B cell (primary cell): Measurements from ENCODE around the gene CABLES2. TPM values are rescaled to one million over a fixed set of nuclear protein-coding genes. Genes with fewer than 3 reads are reported as not detected.

Source experiments
- ATAC-seq: fragments of 200-7000 bp; cut with Tn5 transposase; one replicate; pipeline ENCODE4 v1.10.0; 2021; ENCODE audit warnings: low read depth, mild to moderate bottlenecking, moderate number of reproducible peaks, moderate library complexity
- CTCF ChIA-PET: fragments of 350-600 bp; sonication (Branson Sonifier 250); formaldehyde crosslinking; loops from one replicate; lab custom pipeline; 2021; ENCODE audit warnings: antibody characterized with exemption, inconsistent platforms; lab: Charles Lee
- POLR2A ChIA-PET: fragments of 350-600 bp; sonication (Branson Sonifier 250); formaldehyde crosslinking; loops from one replicate; lab custom pipeline; 2021; ENCODE audit warnings: antibody characterized with exemption; lab: Charles Lee
- DNase-seq: peaks from one replicate; pipeline ENCODE4 v3.0.0; 2013
- H2AFZ ChIP-seq: 2 replicates; pipeline ENCODE4 v1.6.1; 2012; ENCODE audit warnings: mild to moderate bottlenecking, low read depth, low read length; ENCODE audit not compliant: insufficient read depth, poor library complexity, severe bottlenecking
- H3K27ac ChIP-seq, 2 donors: 1 replicate in 1 of 2; 2 replicates in 1 of 2; pipeline ENCODE4 v1.5.1; 2012 to 2013; ENCODE audit warnings: low read length in 2 of 2, mild to moderate bottlenecking in 2 of 2, moderate library complexity in 1 of 2
- H3K27me3 ChIP-seq, 4 experiments: fragments of 200-600 bp in 1 of 4; sonication (generic) in 1 of 4; replicated peaks in 1 of 4; 1 replicate in 2 of 4; 2 replicates in 2 of 4; pipeline versions ENCODE4 v1.6.1 to v1.7.0; 2013 to 2016; ENCODE audit warnings: low read length in 3 of 4, mild to moderate bottlenecking in 2 of 4, mixed read lengths in 1 of 4, moderate library complexity in 1 of 4; ENCODE audit not compliant: insufficient read depth in 4 of 4, control insufficient read depth in 3 of 4; ENCODE audit errors: control extremely low read depth in 1 of 4
- H3K36me3 ChIP-seq, 2 experiments: replicated peaks in 1 of 2; 1 replicate in 1 of 2; 2 replicates in 1 of 2; pipeline versions ENCODE4 v1.6.1 to v1.7.1; 2013; ENCODE audit warnings: low read length in 1 of 2; ENCODE audit not compliant: insufficient read depth in 2 of 2, control insufficient read depth in 1 of 2; ENCODE audit errors: control extremely low read depth in 1 of 2, extremely low read depth in 1 of 2
- H3K4me1 ChIP-seq, 2 donors: fragments of 200-600 bp in 1 of 2; sonication (generic) in 1 of 2; 1 replicate in 1 of 2; 2 replicates in 1 of 2; pipeline versions ENCODE4 v1.5.1 to v1.6.1; 2013 to 2017; ENCODE audit warnings: low read length in 2 of 2; ENCODE audit not compliant: control insufficient read depth in 2 of 2, insufficient read depth in 2 of 2
- H3K4me2 ChIP-seq: replicated peaks from 2 replicates; pipeline ENCODE3; 2012; ENCODE audit warnings: mild to moderate bottlenecking, low read depth, low read length; ENCODE audit not compliant: poor library complexity, severe bottlenecking
- H3K4me3 ChIP-seq, 5 experiments: fragments of 200-600 bp in 1 of 5; sonication (generic) in 1 of 5; 1 replicate in 3 of 5; 2 replicates in 2 of 5; pipeline versions ENCODE4 v1.5.1 to v1.7.0; 2011 to 2016; ENCODE audit warnings: low read length in 4 of 5, mild to moderate bottlenecking in 4 of 5, low read depth in 2 of 5, control low read depth in 1 of 5, moderate library complexity in 1 of 5; ENCODE audit not compliant: insufficient read depth in 1 of 5; ENCODE audit errors: control extremely low read depth in 1 of 5, extremely low read depth in 1 of 5
- H3K79me2 ChIP-seq: fragments of 200-600 bp; sonication (generic); one replicate; pipeline ENCODE4 v1.6.0; 2016; ENCODE audit warnings: low read length; ENCODE audit not compliant: control insufficient read depth, insufficient read depth
- H3K9ac ChIP-seq: fragments of 200-600 bp; sonication (generic); 2 replicates; pipeline ENCODE4 v1.6.1; 2017; ENCODE audit warnings: mild to moderate bottlenecking, low read length, moderate library complexity
- H3K9me3 ChIP-seq, 3 donors: one replicate each; pipeline versions ENCODE4 v1.6.1 to v1.7.1; 2013; ENCODE audit warnings: low read length in 2 of 3; ENCODE audit not compliant: control insufficient read depth in 2 of 3, insufficient read depth in 1 of 3; ENCODE audit errors: control extremely low read depth in 1 of 3
- H4K20me1 ChIP-seq: 2 replicates; pipeline ENCODE4 v1.6.0; 2012; ENCODE audit warnings: mild to moderate bottlenecking, low read length; ENCODE audit not compliant: insufficient read depth, control insufficient read depth, poor library complexity, severe bottlenecking
- H3K27ac Mint-ChIP-seq: one replicate; pipeline ENCODE4 v1.8.0; 2021; ENCODE audit warnings: mixed read lengths
- H3K27me3 Mint-ChIP-seq: one replicate; pipeline ENCODE4 v1.8.0; 2021; ENCODE audit warnings: mixed read lengths
- H3K4me1 Mint-ChIP-seq: one replicate; pipeline ENCODE4 v1.8.0; 2021; ENCODE audit warnings: mixed read lengths
- H3K4me3 Mint-ChIP-seq: one replicate; pipeline ENCODE4 v1.8.0; 2021; ENCODE audit warnings: mixed read lengths
- H3K9me3 Mint-ChIP-seq: one replicate; pipeline ENCODE4 v1.8.0; 2022; ENCODE audit warnings: mixed read lengths; ENCODE audit not compliant: insufficient read depth
- CTCF ChIP-seq: fragments of 200-600 bp; IDR thresholded peaks from one replicate; pipeline ENCODE4 v1.8.0; 2022; ENCODE audit warnings: antibody characterized with exemption, mild to moderate bottlenecking
- EZH2 ChIP-seq: IDR thresholded peaks from 2 replicates; pipeline ENCODE4 v1.6.1; 2012; ENCODE audit warnings: borderline replicate concordance, low read depth, mild to moderate bottlenecking, moderate library complexity, low read length; ENCODE audit not compliant: insufficient read depth, poor library complexity, severe bottlenecking
- WGBS: methylation state at CpG from one replicate; pipeline ENCODE4 v1.1.5; 2013; ENCODE audit warnings: missing lambda C conversion rate; ENCODE audit not compliant: insufficient coverage; 5-methylcytosine and 5-hydroxymethylcytosine counted together
- intact Hi-C: fragments of 100-400 bp; cut with micrococcal nuclease; formaldehyde crosslinking; loops from one replicate; pipeline ENCODE4 v1.10.0; 2022
- polyA plus RNA-seq: library from polyadenylated mRNA; depleted of rRNA; stranded (reverse); fragments of >200 nt; gene quantifications from 2 replicates; pipeline ENCODE4 v1.2.3, GENCODE V29; 2012
- total RNA-seq, 2 donors: library from RNA; stranded (reverse); fragments of 120-200 nt in 1 of 2; gene quantifications; 1 replicate in 1 of 2; 2 replicates in 1 of 2; pipeline versions ENCODE4 v1.2.3 to v1.2.4, GENCODE V29; 2013 to 2022

CABLES2 gene
- total and polyA plus RNA-seq, 2 donors (not counting 1 experiment from before 2014, with no cell fraction given) = 4.8 to 8.2 TPM

DNA sequence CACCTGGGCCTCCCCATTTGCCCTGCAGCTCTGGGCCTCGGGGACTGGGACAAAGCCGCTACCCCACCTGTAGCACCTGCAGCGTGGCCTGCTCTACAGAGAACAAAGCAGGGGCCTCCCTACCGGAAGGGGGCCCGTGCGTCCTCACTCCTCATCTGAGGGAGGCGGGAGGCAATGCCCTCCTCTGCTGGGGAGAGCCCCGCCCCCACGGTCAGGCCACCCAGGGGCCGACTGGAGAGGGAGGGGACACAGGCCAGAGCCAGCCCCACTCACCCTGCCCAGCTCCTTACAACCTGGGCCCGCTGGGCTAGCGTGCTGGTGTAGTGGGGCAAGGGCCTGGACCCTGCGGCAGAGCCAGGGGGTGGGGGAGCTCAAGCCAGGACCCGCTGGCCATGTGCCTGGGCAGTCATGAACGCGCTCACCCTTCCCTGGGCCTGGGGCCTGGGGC, 48.0 kb downstream of the CABLES2 start:
- H3K9me3 ChIP-seq = no peaks in the 10 kb centered on the region
- DNase-seq (no peak), ATAC-seq (no peak)
- no peak overlapping the region for H3K4me2 ChIP-seq
- H3K27me3 ChIP-seq = no peaks in the 10 kb centered on the region
- H3K27me3 Mint-ChIP-seq = no peaks in the 10 kb centered on the region
- POLR2A ChIA-PET = no interaction called here
- intact Hi-C loops = no loop called here
- H3K4me3 ChIP-seq = no peak overlapping the region
- no peaks in the 10 kb centered on the region for H3K36me3 ChIP-seq
- no peak overlapping the region for H3K4me3 Mint-ChIP-seq
- WGBS = 94% methylated on average over 9 of the region's 16 CpGs
- H3K27ac ChIP-seq = no peak overlapping the region
- CTCF ChIA-PET = no interaction called here
- H3K4me1 ChIP-seq = peaks cover 0 to 6% of the 10 kb centered on the region in 2 donors
- peaks cover 3% of the 10 kb centered on the region for H4K20me1 ChIP-seq
- H3K27ac Mint-ChIP-seq = no peak overlapping the region
- no peak overlapping the region for H2AFZ ChIP-seq
- no peaks in the 10 kb centered on the region for H3K9me3 Mint-ChIP-seq
- peaks cover 3% of the 10 kb centered on the region for H3K4me1 Mint-ChIP-seq
- TF ChIP-seq EZH2 (no peak), CTCF (no peak)
- H3K79me2 ChIP-seq = no peaks in the 10 kb centered on the region
- no peak overlapping the region for H3K9ac ChIP-seq

GRCh38 chr20:62358171-62359042, 48.7 kb downstream of the CABLES2 start:
- H3K9me3 Mint-ChIP-seq = no peaks in the 10 kb centered on the region
- CTCF ChIA-PET = interaction anchor here (1.2 kb wide), 1 partner anchor 18 kb away, joined by 3 read pairs; no protein-coding TSS in a partner anchor

More at GRCh38 chr20:62358171-62359042, 48.7 kb downstream of the CABLES2 start:
- ATAC-seq = no peak
- H3K9me3 ChIP-seq = no peaks in the 10 kb centered on the region
- TF ChIP-seq EZH2 (no peak), CTCF (no peak)
- H4K20me1 ChIP-seq = no peaks in the 10 kb centered on the region
- no peaks in the 10 kb centered on the region for H3K79me2 ChIP-seq
- H3K27me3 ChIP-seq = no peaks in the 10 kb centered on the region
- no peaks in the 10 kb centered on the region for H3K36me3 ChIP-seq
- no peak for DNase-seq
- peaks cover 3% of the 10 kb centered on the region for H3K4me1 Mint-ChIP-seq
- no peaks in the 10 kb centered on the region for H3K27me3 Mint-ChIP-seq
- no peak overlapping the region for H3K27ac ChIP-seq
- no peak overlapping the region for H3K27ac Mint-ChIP-seq
- no peak overlapping the region for H3K4me2 ChIP-seq
- POLR2A ChIA-PET = interaction anchor here (0.5 kb wide), 1 partner anchor 160 kb away, joined by 3 read pairs; no protein-coding TSS in a partner anchor
- H3K4me3 Mint-ChIP-seq = no peak overlapping the region
- WGBS = 72% methylated on average over 22 of the region's 24 CpGs
- peaks cover 0 to 6% of the 10 kb centered on the region in 2 donors for H3K4me1 ChIP-seq
- intact Hi-C loops = no loop called here
- H3K9ac ChIP-seq = no peak overlapping the region
- H2AFZ ChIP-seq = no peak overlapping the region
- no peak overlapping the region for H3K4me3 ChIP-seq
